ENCODE results near the gene HSPA12B. TPM values are rescaled to one million over a fixed set of nuclear protein-coding genes. Genes with fewer than 3 reads are reported as not detected.

Gene HSPA12B
- total RNA-seq, 1 experiment from 2014 or later: 2.7 TPM

DNA sequence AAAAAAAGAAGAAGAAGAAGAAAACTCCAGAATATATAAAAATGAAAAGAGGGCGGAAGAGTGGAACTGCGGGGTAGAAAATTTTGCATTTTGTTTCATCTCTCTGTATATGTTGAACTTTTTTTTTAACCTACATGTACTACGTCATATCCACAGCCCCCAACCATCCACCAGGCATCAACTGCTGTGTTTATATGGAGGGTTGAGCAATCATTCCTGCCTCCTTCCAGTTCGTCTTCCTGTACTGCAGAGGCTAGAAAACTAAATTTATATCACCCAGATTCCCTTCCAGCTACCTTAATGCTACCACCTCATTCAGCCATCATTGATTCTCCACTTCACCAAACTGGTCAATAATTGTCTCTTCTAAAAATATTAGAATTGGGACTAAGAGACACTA lies 10.6 kb upstream of the HSPA12B start:
- H3K4me2 ChIP-seq (ENCODE audit: insufficient read depth, insufficient read length, low read length): no peak overlapping the region
- H3K9me3 Mint-ChIP-seq: peaks cover 0 to 3% of the 10 kb centered on the region in 2 experiments; a peak in 1 of 5 replicates
- no peak overlapping the region for H3K14ac ChIP-seq (ENCODE audit: insufficient read depth, low read length)
- no CpG with 5 or more reads among the region's 4 CpGs for WGBS (ENCODE audit: extremely low coverage, insufficient read length, low lambda C conversion rate)
- H3K27ac Mint-ChIP-seq: no peak overlapping the region
- peaks cover 8% of the 10 kb centered on the region for H3K27me3 Mint-ChIP-seq (ENCODE audit: low read depth)
- H3K9ac ChIP-seq (ENCODE audit: extremely low read depth, insufficient read length, low read length): no peak overlapping the region
- no peak overlapping the region for H4K5ac ChIP-seq (ENCODE audit: insufficient read length, low read depth, low read length)
- H2BK20ac ChIP-seq (ENCODE audit: low read depth, low read length, poor library complexity, severe bottlenecking): no peak overlapping the region
- no peaks in the 10 kb centered on the region for H3K9me3 ChIP-seq (ENCODE audit: control insufficient read depth, low read depth, low read length)
- TF ChIP-seq, protein P1, sequence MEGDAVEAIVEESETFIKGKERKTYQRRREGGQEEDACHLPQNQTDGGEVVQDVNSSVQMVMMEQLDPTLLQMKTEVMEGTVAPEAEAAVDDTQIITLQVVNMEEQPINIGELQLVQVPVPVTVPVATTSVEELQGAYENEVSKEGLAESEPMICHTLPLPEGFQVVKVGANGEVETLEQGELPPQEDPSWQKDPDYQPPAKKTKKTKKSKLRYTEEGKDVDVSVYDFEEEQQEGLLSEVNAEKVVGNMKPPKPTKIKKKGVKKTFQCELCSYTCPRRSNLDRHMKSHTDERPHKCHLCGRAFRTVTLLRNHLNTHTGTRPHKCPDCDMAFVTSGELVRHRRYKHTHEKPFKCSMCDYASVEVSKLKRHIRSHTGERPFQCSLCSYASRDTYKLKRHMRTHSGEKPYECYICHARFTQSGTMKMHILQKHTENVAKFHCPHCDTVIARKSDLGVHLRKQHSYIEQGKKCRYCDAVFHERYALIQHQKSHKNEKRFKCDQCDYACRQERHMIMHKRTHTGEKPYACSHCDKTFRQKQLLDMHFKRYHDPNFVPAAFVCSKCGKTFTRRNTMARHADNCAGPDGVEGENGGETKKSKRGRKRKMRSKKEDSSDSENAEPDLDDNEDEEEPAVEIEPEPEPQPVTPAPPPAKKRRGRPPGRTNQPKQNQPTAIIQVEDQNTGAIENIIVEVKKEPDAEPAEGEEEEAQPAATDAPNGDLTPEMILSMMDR (conservative IDR thresholded peaks at IDR 0.05): no peak
- no peak overlapping the region for H4K91ac ChIP-seq (ENCODE audit: insufficient read length, low read depth, low read length)
- no peak overlapping the region for H2BK12ac ChIP-seq (ENCODE audit: insufficient read length, low read depth, low read length)
- H4K20me1 ChIP-seq (ENCODE audit: control insufficient read depth, insufficient read depth, insufficient read length): no peaks in the 10 kb centered on the region
- no peak overlapping the region for H2BK120ac ChIP-seq (ENCODE audit: low read depth, low read length, poor library complexity, severe bottlenecking)
- no peak overlapping the region for H2AK5ac ChIP-seq (ENCODE audit: insufficient read length, low read length)
- no peaks in the 10 kb centered on the region for H3K79me1 ChIP-seq (ENCODE audit: insufficient read depth, low read depth, low read length, poor library complexity, severe bottlenecking)
- H3K4me1 ChIP-seq (ENCODE audit: insufficient read depth, low read length): no peaks in the 10 kb centered on the region
- no peak overlapping the region for H3K27ac ChIP-seq (ENCODE audit: insufficient read length, low read depth, low read length)
- H3K4ac ChIP-seq (ENCODE audit: low read depth, low read length): no peak overlapping the region
- H3K23me2 ChIP-seq (ENCODE audit: insufficient read length, low read depth, low read length, poor library complexity, severe bottlenecking): no peaks in the 10 kb centered on the region
- H4K8ac ChIP-seq (replicated peaks; ENCODE audit: insufficient read length, low read depth, low read length): no peak overlapping the region
- no peaks in the 10 kb centered on the region for H3K36me3 Mint-ChIP-seq (ENCODE audit: insufficient read depth in 1 of 3, low read depth in 3 of 3)
- no peak overlapping the region for H3K4me3 Mint-ChIP-seq
- H3K27me3 ChIP-seq (ENCODE audit: insufficient read depth, low read length): no peaks in the 10 kb centered on the region
- H3K56ac ChIP-seq (ENCODE audit: insufficient read length, low read depth, low read length): no peak overlapping the region
- no peaks in the 10 kb centered on the region for H3K79me2 ChIP-seq (ENCODE audit: insufficient read depth, low read length)
- no peak overlapping the region for H2BK15ac ChIP-seq (ENCODE audit: low read depth, low read length)
- H3K23ac ChIP-seq (ENCODE audit: insufficient read length, low read depth, low read length): no peak overlapping the region
- H2BK5ac ChIP-seq (ENCODE audit: insufficient read length, low read length): no peak overlapping the region
- peaks cover 6 to 8% of the 10 kb centered on the region in 2 experiments for H3K4me1 Mint-ChIP-seq
- no peak for DNase-seq
- no peak overlapping the region for H3K18ac ChIP-seq (ENCODE audit: insufficient read length, low read depth, low read length)
- H2AFZ ChIP-seq (ENCODE audit: low read length): no peak overlapping the region
- H3T11ph ChIP-seq (ENCODE audit: low read length): no peak overlapping the region

Data from H9 (cell line).